ENCODE results near the gene SEC61A2.
"Not testable (repeated sequence)": the region's sequence is repeated elsewhere in the genome, so short reads cannot be mapped to it uniquely, and the experiment has no call there.

The SEC61A2 gene

GRCh38 chr10:12162927-12163326, 33.5 kb downstream of the SEC61A2 start:
- no peak for DNase-seq

GRCh38 chr10:12164085-12164484, 34.6 kb downstream of the SEC61A2 start:
- DNase-seq, result no peak

- DNase-seq, result no peak
Observed at GRCh38 chr10:12165036-12165435, 35.6 kb downstream of the SEC61A2 start.

- no peak for DNase-seq
Observed at GRCh38 chr10:12165999-12166775, 36.7 kb downstream of the SEC61A2 start.

GRCh38 chr10:12171512-12171911, 42.0 kb downstream of the SEC61A2 start:
- not testable (repeated sequence) for DNase-seq

- no peak for DNase-seq
Observed at GRCh38 chr10:12177642-12178041, 48.2 kb downstream of the SEC61A2 start.

- no peak for DNase-seq
Observed at GRCh38 chr10:12179606-12180170, 50.2 kb downstream of the SEC61A2 start.

- no peak for DNase-seq
Observed at GRCh38 chr10:12180221-12180974, 50.9 kb downstream of the SEC61A2 start.

GRCh38 chr10:12181065-12181775, 51.7 kb downstream of the SEC61A2 start:
- peak; percentile 50 to 70 for DNase-seq

- no peak for DNase-seq
Observed at GRCh38 chr10:12184165-12184564, 54.7 kb downstream of the SEC61A2 start.

- DNase-seq, result peak in 1 of 2 experiments; percentile 3
Observed at GRCh38 chr10:12186323-12186722, 56.8 kb downstream of the SEC61A2 start.

- no peak for DNase-seq
Observed at GRCh38 chr10:12187321-12187905, 57.9 kb downstream of the SEC61A2 start.

GRCh38 chr10:12188656-12189055, 59.2 kb downstream of the SEC61A2 start:
- no peak for DNase-seq

GRCh38 chr10:12189426-12189825, 59.9 kb downstream of the SEC61A2 start:
- DNase-seq, result no peak

GRCh38 chr10:12191715-12192114, 62.2 kb downstream of the SEC61A2 start:
- no peak for DNase-seq

GRCh38 chr10:12193193-12193592, 63.7 kb downstream of the SEC61A2 start:
- DNase-seq, result no peak

- DNase-seq, result peak; percentile 10 to 22
Observed at GRCh38 chr10:12194752-12195271, 65.3 kb downstream of the SEC61A2 start.

- DNase-seq, result no peak
Observed at GRCh38 chr10:12195281-12195602, 65.8 kb downstream of the SEC61A2 start.

- peak; percentile 77 for DNase-seq
Observed at GRCh38 chr10:12195603-12196506, 66.4 kb downstream of the SEC61A2 start, which contains the start of the genes CDC123 and NUDT5. CDC123 (plus strand) TSS chr10:12196188; CDS start chr10:12196246, 58 bp downstream. NUDT5 (minus strand) TSS chr10:12195891; CDS start chr10:12186291, 9,600 bp downstream.

- DNase-seq, result no peak
Observed at GRCh38 chr10:12196531-12197211, 67.2 kb downstream of the SEC61A2 start.

GRCh38 chr10:12198156-12198555, 68.7 kb downstream of the SEC61A2 start:
- no peak for DNase-seq

Data from stimulated activated CD4-positive, alpha-beta T cell treated with anti-CD3 and anti-CD28 coated beads, Interleukin-4, amount 100 ng/mL, for 4 hours (primary cell).